Measurements from ENCODE around the gene ANGPTL2.

The ANGPTL2 gene

DNA sequence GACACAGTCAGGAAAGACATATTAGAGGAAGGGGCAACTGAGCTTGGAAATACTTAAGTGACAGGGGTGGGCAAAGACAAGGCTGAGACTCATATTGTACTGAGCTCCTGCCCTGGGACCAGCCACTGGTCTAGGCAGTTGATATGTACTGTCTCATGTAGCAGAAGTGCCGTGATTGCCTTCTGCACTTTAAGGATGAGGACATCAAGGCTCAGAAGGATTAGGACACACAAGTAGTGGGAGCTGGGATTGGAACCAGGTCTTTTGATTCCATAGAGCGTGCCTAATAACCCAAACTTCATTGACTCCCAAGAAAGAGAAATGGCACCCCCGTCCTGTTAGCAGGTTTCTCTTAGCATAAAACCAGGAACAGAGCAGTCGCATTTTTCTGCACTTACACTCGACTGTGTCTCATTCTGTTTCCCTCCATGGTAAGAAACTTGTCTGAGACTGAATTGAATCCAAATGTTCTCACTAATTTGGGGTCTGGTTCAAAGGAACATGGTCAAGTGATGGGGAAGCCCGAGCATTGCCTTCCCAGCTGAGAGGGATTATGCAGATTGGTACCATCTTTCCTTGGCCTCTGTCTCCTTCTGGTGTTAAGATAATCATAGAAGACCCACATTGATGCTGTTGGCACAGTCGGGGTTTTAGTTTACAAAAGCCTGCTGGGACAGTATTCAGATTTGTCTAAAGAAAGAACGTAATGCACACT lies 70.4 kb downstream of the ANGPTL2 start:
- Histone ChIP-seq H3K4me1 (ENCODE audit: control insufficient read depth in 1 of 2, insufficient read depth in 2 of 2, low read length in 2 of 2) (peaks cover 4 to 15% of the 10 kb centered on the region in 2 donors), H3K27me3 (ENCODE audit: low read depth, low read length) (no peaks in the 10 kb centered on the region), H3K36me3 (ENCODE audit: control insufficient read depth in 1 of 2, insufficient read depth in 2 of 2, low read length in 2 of 2) (peaks cover 0 to 3% of the 10 kb centered on the region in 2 donors), H3K9me3 (ENCODE audit: control insufficient read depth in 1 of 2, low read length in 2 of 2) (no peaks in the 10 kb centered on the region), H3K4me3 (ENCODE audit: low read depth in 1 of 2, low read length in 2 of 2) (no peak overlapping the region), H3K27ac (ENCODE audit: low read length) (no peak overlapping the region)

DNA sequence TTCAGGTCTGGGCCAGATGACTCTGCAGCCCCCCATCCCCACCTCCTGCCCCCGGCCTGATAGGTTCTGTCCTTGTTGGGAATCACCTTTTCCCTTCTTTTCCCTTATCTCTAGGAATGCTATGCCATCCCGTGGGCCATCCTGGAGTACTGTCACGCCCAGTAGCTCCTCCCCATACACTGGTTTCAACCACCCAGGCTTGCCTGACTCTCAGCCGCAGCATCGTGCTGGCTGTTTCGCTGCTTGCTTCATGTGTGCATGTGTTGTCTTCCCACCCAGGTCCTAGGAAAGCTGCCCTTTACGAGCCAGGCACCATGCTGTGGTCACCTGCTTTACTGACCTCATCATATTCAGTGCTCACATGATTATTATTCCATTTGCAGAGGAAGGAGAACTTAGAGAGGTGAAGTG lies 71.8 kb downstream of the ANGPTL2 start:
- H3K27me3 ChIP-seq (ENCODE audit: low read depth, low read length): no peaks in the 10 kb centered on the region
- H3K36me3 ChIP-seq (ENCODE audit: control insufficient read depth in 1 of 2, insufficient read depth in 2 of 2, low read length in 2 of 2): peaks cover 0 to 3% of the 10 kb centered on the region in 2 donors
- no peak overlapping the region for H3K4me3 ChIP-seq (ENCODE audit: low read depth in 1 of 2, low read length in 2 of 2)
- peaks cover 4 to 15% of the 10 kb centered on the region in 2 donors for H3K4me1 ChIP-seq (ENCODE audit: control insufficient read depth in 1 of 2, insufficient read depth in 2 of 2, low read length in 2 of 2)
- no peaks in the 10 kb centered on the region for H3K9me3 ChIP-seq (ENCODE audit: control insufficient read depth in 1 of 2, low read length in 2 of 2)
- H3K27ac ChIP-seq (ENCODE audit: low read length): no peak overlapping the region

DNA sequence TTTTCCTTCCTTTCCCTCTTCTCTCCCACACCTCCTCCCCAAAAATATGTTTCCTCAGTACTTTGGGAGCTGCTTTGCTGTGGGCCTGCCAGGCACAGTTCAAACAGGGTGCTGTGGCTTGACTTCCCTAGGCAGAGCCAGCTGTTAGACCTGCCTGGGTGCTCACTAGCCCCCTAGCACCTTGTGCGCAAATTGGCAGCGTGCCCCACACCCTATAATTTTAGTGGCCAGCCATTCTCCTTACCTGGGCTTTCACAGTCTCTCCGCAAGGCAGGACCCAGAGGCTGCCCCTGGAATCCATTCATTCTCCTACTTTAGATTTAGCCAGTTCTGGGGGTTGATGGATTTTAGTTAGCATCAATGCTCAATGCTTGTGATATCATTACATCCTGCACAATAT lies 72.3 kb downstream of the ANGPTL2 start:
- Histone ChIP-seq H3K4me1 (ENCODE audit: control insufficient read depth in 1 of 2, insufficient read depth in 2 of 2, low read length in 2 of 2) (peaks cover 4 to 15% of the 10 kb centered on the region in 2 donors), H3K27ac (ENCODE audit: low read length) (no peak overlapping the region), H3K4me3 (ENCODE audit: low read depth in 1 of 2, low read length in 2 of 2) (no peak overlapping the region), H3K36me3 (ENCODE audit: control insufficient read depth in 1 of 2, insufficient read depth in 2 of 2, low read length in 2 of 2) (peaks cover 0 to 3% of the 10 kb centered on the region in 2 donors), H3K27me3 (ENCODE audit: low read depth, low read length) (no peaks in the 10 kb centered on the region), H3K9me3 (ENCODE audit: control insufficient read depth in 1 of 2, low read length in 2 of 2) (no peaks in the 10 kb centered on the region)

DNA sequence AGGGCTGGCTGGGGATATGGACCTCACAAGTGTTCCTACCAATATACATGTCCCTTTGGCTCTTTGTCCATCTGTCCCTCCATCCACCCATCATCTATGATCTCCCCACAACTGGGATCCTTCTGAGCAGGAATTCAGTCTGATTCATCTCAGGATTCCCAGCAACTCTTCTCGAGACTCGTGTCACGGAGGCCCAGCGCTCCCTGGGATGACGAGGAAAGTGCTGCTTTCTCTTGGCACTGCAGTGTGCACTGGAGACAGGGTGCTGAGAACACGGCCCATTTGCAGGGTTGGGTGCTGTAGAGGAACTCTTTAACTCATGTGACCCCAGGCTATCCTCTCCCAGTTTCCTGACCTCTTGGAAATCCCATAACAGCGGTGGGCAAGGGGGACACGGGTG lies 72.9 kb downstream of the ANGPTL2 start:
- Histone ChIP-seq H3K27me3 (ENCODE audit: low read depth, low read length) (no peaks in the 10 kb centered on the region), H3K36me3 (ENCODE audit: control insufficient read depth in 1 of 2, insufficient read depth in 2 of 2, low read length in 2 of 2) (peaks cover 0 to 3% of the 10 kb centered on the region in 2 donors), H3K9me3 (ENCODE audit: control insufficient read depth in 1 of 2, low read length in 2 of 2) (no peaks in the 10 kb centered on the region), H3K27ac (ENCODE audit: low read length) (no peak overlapping the region), H3K4me3 (ENCODE audit: low read depth in 1 of 2, low read length in 2 of 2) (no peak overlapping the region), H3K4me1 (ENCODE audit: control insufficient read depth in 1 of 2, insufficient read depth in 2 of 2, low read length in 2 of 2) (peaks cover 4 to 15% of the 10 kb centered on the region in 2 donors)

DNA sequence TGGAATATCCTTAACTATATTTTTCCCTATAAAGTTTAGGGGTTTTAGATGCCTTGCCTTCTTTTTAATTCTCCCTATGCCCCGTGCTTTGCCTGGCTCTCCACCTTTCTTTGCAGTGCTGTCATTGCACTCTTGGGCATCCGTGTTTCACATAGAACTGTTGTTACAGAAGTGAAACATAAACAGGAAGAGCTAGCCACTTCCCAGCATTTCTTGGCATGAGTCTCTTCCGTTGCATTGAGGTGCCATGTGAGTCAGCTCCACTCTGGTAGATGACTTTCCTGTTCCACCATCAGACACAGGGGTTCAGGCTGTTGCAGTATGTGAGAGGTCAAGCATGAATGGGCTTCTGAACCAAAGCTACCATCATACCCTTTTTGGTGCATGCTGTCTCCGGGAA lies 73.4 kb downstream of the ANGPTL2 start:
- Histone ChIP-seq H3K27me3 (ENCODE audit: low read depth, low read length) (no peaks in the 10 kb centered on the region), H3K4me1 (ENCODE audit: control insufficient read depth in 1 of 2, insufficient read depth in 2 of 2, low read length in 2 of 2) (peaks cover 4 to 15% of the 10 kb centered on the region in 2 donors), H3K36me3 (ENCODE audit: control insufficient read depth in 1 of 2, insufficient read depth in 2 of 2, low read length in 2 of 2) (peaks cover 0 to 3% of the 10 kb centered on the region in 2 donors), H3K4me3 (ENCODE audit: low read depth in 1 of 2, low read length in 2 of 2) (no peak overlapping the region), H3K9me3 (ENCODE audit: control insufficient read depth in 1 of 2, low read length in 2 of 2) (no peaks in the 10 kb centered on the region), H3K27ac (ENCODE audit: low read length) (no peak overlapping the region)

DNA sequence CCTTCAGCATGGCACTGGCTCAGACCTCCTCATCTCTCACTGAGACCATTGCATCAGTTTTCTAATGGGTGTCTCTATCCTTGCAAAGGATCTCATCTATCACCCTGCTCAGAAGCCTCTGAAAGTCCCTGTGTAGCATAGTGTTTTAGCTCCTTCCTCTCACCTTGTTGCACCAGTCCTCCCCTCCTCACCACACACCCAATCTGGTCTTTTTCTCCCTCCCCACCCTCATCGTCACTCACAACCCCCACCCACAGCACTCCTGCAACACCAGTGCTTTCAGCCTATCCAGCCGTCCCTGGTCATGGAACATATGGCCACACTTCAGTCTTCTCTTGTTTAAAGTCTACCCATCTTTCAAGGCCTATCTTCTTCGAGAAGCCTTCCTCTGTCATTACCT lies 74.5 kb downstream of the ANGPTL2 start:
- Histone ChIP-seq H3K4me3 (ENCODE audit: low read depth in 1 of 2, low read length in 2 of 2) (no peak overlapping the region), H3K36me3 (ENCODE audit: control insufficient read depth in 1 of 2, insufficient read depth in 2 of 2, low read length in 2 of 2) (peaks cover 0 to 2% of the 10 kb centered on the region in 2 donors), H3K4me1 (ENCODE audit: control insufficient read depth in 1 of 2, insufficient read depth in 2 of 2, low read length in 2 of 2) (peaks cover 0 to 7% of the 10 kb centered on the region in 2 donors), H3K27ac (ENCODE audit: low read length) (no peak overlapping the region), H3K27me3 (ENCODE audit: low read depth, low read length) (no peaks in the 10 kb centered on the region), H3K9me3 (ENCODE audit: control insufficient read depth in 1 of 2, low read length in 2 of 2) (no peaks in the 10 kb centered on the region)

DNA sequence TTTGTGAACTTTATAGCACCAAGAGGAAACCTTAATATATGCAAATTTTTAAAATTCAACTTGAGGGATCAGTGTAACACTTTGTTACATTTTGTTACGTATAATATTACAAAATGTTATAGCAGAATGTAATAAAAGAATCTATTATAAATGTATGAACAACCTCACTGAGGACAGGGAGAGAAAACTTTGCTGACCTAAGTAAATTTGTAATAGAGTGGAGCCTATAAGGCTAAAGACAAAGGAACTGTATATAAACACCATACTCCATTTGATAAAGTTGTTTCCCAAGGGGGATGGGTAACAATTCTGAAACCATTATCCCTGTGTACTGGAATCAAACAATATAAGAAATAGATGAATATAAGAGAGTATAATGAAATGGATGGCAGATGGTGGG lies 77.3 kb downstream of the ANGPTL2 start:
- Histone ChIP-seq H3K36me3 (ENCODE audit: control insufficient read depth in 1 of 2, insufficient read depth in 2 of 2, low read length in 2 of 2) (no peaks in the 10 kb centered on the region), H3K4me1 (ENCODE audit: control insufficient read depth in 1 of 2, insufficient read depth in 2 of 2, low read length in 2 of 2) (no peaks in the 10 kb centered on the region), H3K27me3 (ENCODE audit: low read depth, low read length) (no peaks in the 10 kb centered on the region), H3K9me3 (ENCODE audit: control insufficient read depth in 1 of 2, low read length in 2 of 2) (no peaks in the 10 kb centered on the region), H3K4me3 (ENCODE audit: low read depth in 1 of 2, low read length in 2 of 2) (no peak overlapping the region), H3K27ac (ENCODE audit: low read length) (no peak overlapping the region)

DNA sequence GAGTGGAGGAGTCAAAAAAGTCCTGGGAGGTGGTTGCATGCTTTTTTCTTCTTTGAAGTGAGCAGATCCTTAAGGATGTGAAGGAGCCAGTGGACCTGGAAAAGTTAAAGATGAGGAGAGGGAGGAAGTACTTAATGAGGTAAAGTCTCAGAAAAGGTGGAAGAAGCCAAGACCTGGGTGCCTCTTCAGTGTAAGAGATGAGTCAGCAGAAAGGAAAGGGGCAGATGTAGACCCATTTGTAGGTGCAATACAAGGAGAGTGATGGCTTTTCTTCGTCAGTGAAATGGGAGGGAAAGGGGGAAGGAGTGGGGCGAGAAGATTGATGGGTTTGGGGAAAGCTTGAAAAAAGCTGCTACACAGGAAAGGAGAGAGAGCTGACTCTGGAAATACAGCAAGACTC lies 82.9 kb downstream of the ANGPTL2 start:
- Histone ChIP-seq H3K27me3 (ENCODE audit: low read depth, low read length) (no peaks in the 10 kb centered on the region), H3K4me1 (ENCODE audit: control insufficient read depth in 1 of 2, insufficient read depth in 2 of 2, low read length in 2 of 2) (peaks cover 0 to 4% of the 10 kb centered on the region in 2 donors), H3K27ac (ENCODE audit: low read length) (no peak overlapping the region), H3K9me3 (ENCODE audit: control insufficient read depth in 1 of 2, low read length in 2 of 2) (no peaks in the 10 kb centered on the region), H3K4me3 (ENCODE audit: low read depth in 1 of 2, low read length in 2 of 2) (no peak overlapping the region), H3K36me3 (ENCODE audit: control insufficient read depth in 1 of 2, insufficient read depth in 2 of 2, low read length in 2 of 2) (no peaks in the 10 kb centered on the region)

DNA sequence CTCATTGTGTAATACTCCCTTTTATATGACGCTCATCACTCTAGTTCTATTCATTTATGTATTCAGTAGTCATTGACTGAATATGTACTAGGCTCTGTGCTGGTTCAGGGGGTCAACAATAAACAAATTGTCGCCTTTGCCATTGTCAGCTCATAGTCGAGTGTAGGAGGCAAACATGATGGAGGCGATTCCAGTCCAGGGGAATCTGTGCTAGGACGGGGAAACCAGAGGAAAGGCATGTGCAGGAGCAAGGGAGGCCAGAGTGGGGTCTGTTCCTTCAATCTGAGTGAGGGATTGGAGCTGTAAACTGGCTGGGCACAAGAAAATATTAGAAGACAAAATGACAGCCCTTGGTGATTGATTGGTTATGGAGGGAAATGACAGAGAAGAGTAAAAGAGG lies 83.9 kb downstream of the ANGPTL2 start:
- no peaks in the 10 kb centered on the region for H3K27me3 ChIP-seq (ENCODE audit: low read depth, low read length)
- no peak overlapping the region for H3K4me3 ChIP-seq (ENCODE audit: low read depth in 1 of 2, low read length in 2 of 2)
- H3K36me3 ChIP-seq (ENCODE audit: control insufficient read depth in 1 of 2, insufficient read depth in 2 of 2, low read length in 2 of 2): no peaks in the 10 kb centered on the region
- no peaks in the 10 kb centered on the region for H3K9me3 ChIP-seq (ENCODE audit: control insufficient read depth in 1 of 2, low read length in 2 of 2)
- H3K4me1 ChIP-seq (ENCODE audit: control insufficient read depth in 1 of 2, insufficient read depth in 2 of 2, low read length in 2 of 2): peaks cover 0 to 4% of the 10 kb centered on the region in 2 donors
- no peak overlapping the region for H3K27ac ChIP-seq (ENCODE audit: low read length)

Data from muscle layer of duodenum (tissue), 2 donors.